ENCODE measurements around the gene SCPEP1. TPM values are rescaled to one million over a fixed set of nuclear protein-coding genes. Genes with fewer than 3 reads are reported as not detected.

Gene SCPEP1
- total and polyA plus RNA-seq, 2 of the 13 experiments (the other 11 are each of a cell fraction or from before 2014, with no cell fraction given), result 24.3 to 27.3 TPM

- TF ChIP-seq FOXP4 (CRISPR knock-in tag; IDR thresholded peaks at IDR 0.05) (no peak), YEATS2 (CRISPR knock-in tag; IDR thresholded peaks at IDR 0.05; ENCODE audit: borderline replicate concordance) (0 out of 2 replicates have a peak, but pooled peaks have one; percentile 21), ZNF790 (CRISPR knock-in tag; IDR thresholded peaks at IDR 0.05; ENCODE audit: borderline replicate concordance) (no peak), ZNF326 (CRISPR knock-in tag; IDR thresholded peaks at IDR 0.05; ENCODE audit: borderline replicate concordance) (no peak), ZNF687 (CRISPR knock-in tag; IDR thresholded peaks at IDR 0.05) (peak; percentile 73), ZNF777 (CRISPR knock-in tag; IDR thresholded peaks at IDR 0.05) (no peak), MXD4 (CRISPR knock-in tag; IDR thresholded peaks at IDR 0.05) (peak; percentile 44; the same call in 1 of the 2 replicates), ARNTL (CRISPR knock-in tag; IDR thresholded peaks at IDR 0.05) (peak; percentile 46; the same call in 1 of the 2 replicates), KAT7 (CRISPR knock-in tag; IDR thresholded peaks at IDR 0.05; ENCODE audit: borderline replicate concordance) (no peak), GFI1 (CRISPR knock-in tag; IDR thresholded peaks at IDR 0.05; ENCODE audit: borderline replicate concordance) (0 out of 2 replicates have a peak, but pooled peaks have one; percentile 26), SP140L (CRISPR knock-in tag; IDR thresholded peaks at IDR 0.05; ENCODE audit: borderline replicate concordance) (0 out of 2 replicates have a peak, but pooled peaks have one; percentile 30), ZGPAT (CRISPR knock-in tag; IDR thresholded peaks at IDR 0.05) (peak; percentile 25; the same call in 1 of the 2 replicates), CHCHD3 (CRISPR knock-in tag; IDR thresholded peaks at IDR 0.05) (no peak), TRIM22 (IDR thresholded peaks at IDR 0.05) (no peak), ZBTB37 (CRISPR knock-in tag; IDR thresholded peaks at IDR 0.05) (no peak), KDM3A (CRISPR knock-in tag; IDR thresholded peaks at IDR 0.05; ENCODE audit: low read depth) (0 out of 2 replicates have a peak, but pooled peaks have one; percentile 21), PPARG (CRISPR knock-in tag; conservative IDR thresholded peaks at IDR 0.05) (peak; percentile 50; the same call in 1 of the 2 replicates), ZNF788 (CRISPR knock-in tag; IDR thresholded peaks at IDR 0.05; ENCODE audit: borderline replicate concordance) (peak; percentile 31; the same call in 1 of the 2 replicates), ZNF343 (CRISPR knock-in tag; IDR thresholded peaks at IDR 0.05) (no peak)
Observed at GRCh38 chr17:56977673-56978395, at the start of gene SCPEP1 (continued).
